ENCODE data around the gene ATP8A2. TPM values are rescaled to one million over a fixed set of nuclear protein-coding genes. Genes with fewer than 3 reads are reported as not detected.

Gene ATP8A2
- polyA plus RNA-seq, 1 donor from 2014 or later = 11.9 TPM

DNA sequence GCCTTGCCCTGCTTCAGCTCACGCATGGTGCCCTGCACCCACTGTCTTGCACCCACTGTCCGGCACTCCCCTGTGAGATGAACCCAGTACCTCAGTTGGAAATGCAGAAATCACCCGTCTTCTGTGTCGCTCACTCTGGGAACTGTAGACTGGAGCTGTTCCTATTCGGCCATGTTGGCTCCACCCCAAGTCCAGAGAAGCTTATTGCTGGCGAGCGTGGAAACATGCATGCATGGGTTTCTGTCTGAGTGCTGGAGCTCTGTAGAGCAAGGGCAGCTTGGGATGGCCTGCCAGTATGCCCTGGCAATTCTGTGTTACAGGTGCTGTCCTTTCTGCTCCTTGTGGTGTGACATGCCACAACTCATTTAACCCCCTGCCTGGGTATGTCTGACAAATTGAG is 527.2 kb downstream of the ATP8A2 start:
- H3K4me3 ChIP-seq (ENCODE audit: low read length) = no peak overlapping the region
- H4K20me1 ChIP-seq (ENCODE audit: insufficient read depth) = no peaks in the 10 kb centered on the region
- H3K27me3 ChIP-seq (ENCODE audit: insufficient read depth, low read depth, low read length) = no peaks in the 10 kb centered on the region
- H3K36me3 ChIP-seq (ENCODE audit: insufficient read depth, low read length) = no peaks in the 10 kb centered on the region
- H2AFZ ChIP-seq (ENCODE audit: low read depth, low read length) = no peak overlapping the region
- H3K9ac ChIP-seq (ENCODE audit: low read length) = no peak overlapping the region
- H3K9me2 ChIP-seq (ENCODE audit: insufficient read depth, low read length) = no peaks in the 10 kb centered on the region
- H3K27ac ChIP-seq (ENCODE audit: low read length) = no peak overlapping the region
- H3K4me2 ChIP-seq (ENCODE audit: low read length) = no peak overlapping the region
- no peaks in the 10 kb centered on the region for H3K79me2 ChIP-seq (replicated peaks; ENCODE audit: insufficient read depth, low read length)
- no peaks in the 10 kb centered on the region for H3K9me3 ChIP-seq (ENCODE audit: low read length)
- no peaks in the 10 kb centered on the region for H3F3A ChIP-seq (ENCODE audit: insufficient read depth, low read length, poor library complexity, severe bottlenecking)
- TF ChIP-seq POLR2AphosphoS5 (IDR thresholded peaks at IDR 0.05) (no peak), EZH2 (IDR thresholded peaks at IDR 0.05; ENCODE audit: borderline replicate concordance, insufficient read depth, low read length, poor library complexity, severe bottlenecking) (no peak), TAF1 (IDR thresholded peaks at IDR 0.05; ENCODE audit: low read depth) (no peak), SMC3 (conservative IDR thresholded peaks at IDR 0.05; ENCODE audit: poor library complexity) (no peak), REST (IDR thresholded peaks at IDR 0.05; ENCODE audit: borderline replicate concordance) (no peak), MXI1 (conservative IDR thresholded peaks at IDR 0.05; ENCODE audit: poor library complexity, severe bottlenecking) (no peak), EP300 (conservative IDR thresholded peaks at IDR 0.05; ENCODE audit: poor library complexity, severe bottlenecking) (no peak), RAD21 (conservative IDR thresholded peaks at IDR 0.05) (no peak)
- TF ChIP-seq, protein P1, sequence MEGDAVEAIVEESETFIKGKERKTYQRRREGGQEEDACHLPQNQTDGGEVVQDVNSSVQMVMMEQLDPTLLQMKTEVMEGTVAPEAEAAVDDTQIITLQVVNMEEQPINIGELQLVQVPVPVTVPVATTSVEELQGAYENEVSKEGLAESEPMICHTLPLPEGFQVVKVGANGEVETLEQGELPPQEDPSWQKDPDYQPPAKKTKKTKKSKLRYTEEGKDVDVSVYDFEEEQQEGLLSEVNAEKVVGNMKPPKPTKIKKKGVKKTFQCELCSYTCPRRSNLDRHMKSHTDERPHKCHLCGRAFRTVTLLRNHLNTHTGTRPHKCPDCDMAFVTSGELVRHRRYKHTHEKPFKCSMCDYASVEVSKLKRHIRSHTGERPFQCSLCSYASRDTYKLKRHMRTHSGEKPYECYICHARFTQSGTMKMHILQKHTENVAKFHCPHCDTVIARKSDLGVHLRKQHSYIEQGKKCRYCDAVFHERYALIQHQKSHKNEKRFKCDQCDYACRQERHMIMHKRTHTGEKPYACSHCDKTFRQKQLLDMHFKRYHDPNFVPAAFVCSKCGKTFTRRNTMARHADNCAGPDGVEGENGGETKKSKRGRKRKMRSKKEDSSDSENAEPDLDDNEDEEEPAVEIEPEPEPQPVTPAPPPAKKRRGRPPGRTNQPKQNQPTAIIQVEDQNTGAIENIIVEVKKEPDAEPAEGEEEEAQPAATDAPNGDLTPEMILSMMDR (IDR thresholded peaks at IDR 0.05; ENCODE audit: poor library complexity, severe bottlenecking) = no peak

DNA sequence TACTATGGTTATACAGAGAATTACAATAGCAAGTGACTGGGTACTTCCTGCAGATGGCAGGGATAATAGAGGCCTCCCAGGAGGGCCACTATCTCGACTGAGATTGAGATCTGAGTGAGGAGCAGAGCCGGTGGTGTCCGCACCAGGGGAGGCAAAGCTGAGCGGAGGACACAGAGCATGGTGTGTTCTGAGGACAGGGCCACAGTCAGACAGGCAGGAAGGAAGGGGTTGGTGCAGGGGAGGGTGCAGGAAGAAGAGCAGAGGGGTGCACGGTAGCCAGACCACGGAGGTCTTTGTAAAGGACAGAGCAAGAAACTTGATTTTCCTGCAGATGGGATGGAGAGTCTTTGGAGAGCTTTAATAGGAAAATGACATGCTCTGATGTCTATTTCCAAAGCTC is 527.7 kb downstream of the ATP8A2 start:
- no peaks in the 10 kb centered on the region for H3K9me3 ChIP-seq (ENCODE audit: low read length)
- H3K9me2 ChIP-seq (ENCODE audit: insufficient read depth, low read length) = no peaks in the 10 kb centered on the region

More for the DNA sequence above, 527.7 kb downstream of the ATP8A2 start:
- Histone ChIP-seq H3K79me2 (replicated peaks; ENCODE audit: insufficient read depth, low read length) (no peaks in the 10 kb centered on the region), H3K4me3 (ENCODE audit: low read length) (no peak overlapping the region), H3K9ac (ENCODE audit: low read length) (no peak overlapping the region), H3F3A (ENCODE audit: insufficient read depth, low read length, poor library complexity, severe bottlenecking) (no peaks in the 10 kb centered on the region), H3K27ac (ENCODE audit: low read length) (no peak overlapping the region), H4K20me1 (ENCODE audit: insufficient read depth) (no peaks in the 10 kb centered on the region), H2AFZ (ENCODE audit: low read depth, low read length) (no peak overlapping the region), H3K36me3 (ENCODE audit: insufficient read depth, low read length) (no peaks in the 10 kb centered on the region), H3K4me2 (ENCODE audit: low read length) (no peak overlapping the region), H3K27me3 (ENCODE audit: insufficient read depth, low read depth, low read length) (no peaks in the 10 kb centered on the region)
- TF ChIP-seq POLR2AphosphoS5 (IDR thresholded peaks at IDR 0.05) (no peak), EZH2 (IDR thresholded peaks at IDR 0.05; ENCODE audit: borderline replicate concordance, insufficient read depth, low read length, poor library complexity, severe bottlenecking) (no peak), RAD21 (conservative IDR thresholded peaks at IDR 0.05) (no peak), SMC3 (conservative IDR thresholded peaks at IDR 0.05; ENCODE audit: poor library complexity) (no peak), MXI1 (conservative IDR thresholded peaks at IDR 0.05; ENCODE audit: poor library complexity, severe bottlenecking) (no peak), REST (IDR thresholded peaks at IDR 0.05; ENCODE audit: borderline replicate concordance) (no peak), TAF1 (IDR thresholded peaks at IDR 0.05; ENCODE audit: low read depth) (no peak), EP300 (conservative IDR thresholded peaks at IDR 0.05; ENCODE audit: poor library complexity, severe bottlenecking) (no peak)
- TF ChIP-seq, protein P1 (IDR thresholded peaks at IDR 0.05; ENCODE audit: poor library complexity, severe bottlenecking) = no peak
